K562 (cell line): ENCODE measurements around the gene USP20. TPM values are rescaled to one million over a fixed set of nuclear protein-coding genes. Genes with fewer than 3 reads are reported as not detected.

Experiments
- BRD4 ChIP-seq: fragments of 200-600 bp; sonication (generic); IDR thresholded peaks from 2 replicates; pipeline ENCODE4 v1.6.1; 2017; ENCODE audit warnings: inconsistent platforms
- CLOCK ChIP-seq: fragments of 250-450 bp; sonication (Bioruptor Pico); IDR thresholded peaks from 2 replicates; pipeline ENCODE4 v1.4.0; 2020; ENCODE audit warnings: mild to moderate bottlenecking, moderate library complexity, borderline replicate concordance
- DEAF1 ChIP-seq: fragments of 450-650 bp; formaldehyde crosslinking; IDR thresholded peaks from 2 replicates; pipeline ENCODE4 v1.4.0; 2020; ENCODE audit warnings: mild to moderate bottlenecking, moderate library complexity
- ERF ChIP-seq: fragments of 450-650 bp; formaldehyde crosslinking; IDR thresholded peaks from 2 replicates; pipeline ENCODE4 v1.4.0; 2020; ENCODE audit warnings: mild to moderate bottlenecking, mixed read lengths
- ETV1 ChIP-seq: fragments of 450-650 bp; conservative IDR thresholded peaks from 2 replicates; pipeline ENCODE4 v1.6.1; 2016; ENCODE audit warnings: missing genetic modification characterization, control low read depth, low read depth, missing compliant biosample characterization
- FOXP4 ChIP-seq: sonication (generic); formaldehyde crosslinking; IDR thresholded peaks from 2 replicates; pipeline ENCODE4 v1.8.0; 2022; ENCODE audit warnings: mild to moderate bottlenecking, missing genetic modification reagents, borderline replicate concordance
- HCFC1 ChIP-seq: IDR thresholded peaks from 2 replicates; pipeline ENCODE4 v1.6.1; 2012; ENCODE audit warnings: low read depth, low read length, improper control_type of control experiment
- POLR2AphosphoS2 ChIP-seq: IDR thresholded peaks from 2 replicates; pipeline ENCODE4 v1.6.1; 2012; ENCODE audit warnings: low read length, improper control_type of control experiment
- RBBP5 ChIP-seq: fragments of 200-600 bp; sonication (generic); IDR thresholded peaks from 2 replicates; pipeline ENCODE4 v1.6.1; 2012; ENCODE audit warnings: borderline replicate concordance, mild to moderate bottlenecking, low read length, control low read depth, inconsistent platforms; ENCODE audit not compliant: insufficient read depth, poor library complexity, severe bottlenecking
- SPI1 ChIP-seq: IDR thresholded peaks from 2 replicates; pipeline ENCODE4 v1.6.1; 2011; ENCODE audit warnings: low read depth, low read length, control low read depth, borderline replicate concordance
- THRB ChIP-seq: fragments of 450-650 bp; formaldehyde crosslinking; conservative IDR thresholded peaks from 2 replicates; pipeline ENCODE4 v1.4.0; 2022; ENCODE audit warnings: mild to moderate bottlenecking, missing genetic modification characterization
- ZFP30 ChIP-seq: fragments of 250-450 bp; sonication (Bioruptor Pico); IDR thresholded peaks from 2 replicates; pipeline ENCODE4 v1.8.0; 2022; ENCODE audit warnings: moderate library complexity, mild to moderate bottlenecking, inconsistent platforms, borderline replicate concordance
- ZNF354B ChIP-seq: fragments of 250-450 bp; sonication (Bioruptor Pico); IDR thresholded peaks from 2 replicates; pipeline ENCODE4 v1.4.0; 2020
- ZNF384 ChIP-seq: IDR thresholded peaks from 2 replicates; pipeline ENCODE4 v1.6.1; 2012; ENCODE audit warnings: low read depth, low read length, improper control_type of control experiment
- ZNF445 ChIP-seq: fragments of 250-450 bp; sonication (Bioruptor Pico); IDR thresholded peaks from 2 replicates; pipeline ENCODE4 v1.4.0; 2020; ENCODE audit warnings: low read depth, mild to moderate bottlenecking, moderate library complexity
- ZNF696 ChIP-seq: fragments of 250-450 bp; sonication (Bioruptor Pico); conservative IDR thresholded peaks from 2 replicates; pipeline ENCODE4 v1.4.0; 2020; ENCODE audit warnings: mild to moderate bottlenecking, moderate library complexity
- ZNF785 ChIP-seq: fragments of 250-450 bp; sonication (Bioruptor Pico); IDR thresholded peaks from 2 replicates; pipeline ENCODE4 v1.4.0; 2020; ENCODE audit warnings: mild to moderate bottlenecking
- polyA plus RNA-seq, 8 experiments: library from polyadenylated mRNA; depleted of rRNA in 4 of 8; stranded (reverse) in 5 of 8; unstranded in 3 of 8; fragments of >200 nt; fragmentation: Nextera tagmentation in 2 of 8; fragmentation: Illumina TruSeq in 1 of 8; extraction: Ambion mirVana in 2 of 8; extraction: Trizol in 1 of 8; gene quantifications; 2 replicates each; pipeline versions ENCODE4 v1.2.1 to v1.2.3, GENCODE V29; 2011 to 2014; ENCODE audit warnings: inconsistent platforms in 1 of 8, missing spikeins in 1 of 8
- total RNA-seq, 7 experiments: library from RNA; depleted of rRNA in 6 of 7; stranded (reverse); fragments of >200 nt in 6 of 7; fragmentation: Illumina TruSeq in 2 of 7; extraction: Trizol in 2 of 7; gene quantifications; 2 replicates each; pipeline versions ENCODE4 v1.2.1 to v1.2.3, GENCODE V29; 2011 to 2021; ENCODE audit warnings: low replicate concordance in 1 of 7
- TF ChIP-seq, protein P1 (sequence below): fragments of 250-450 bp; sonication (Bioruptor Pico); IDR thresholded peaks from 2 replicates; pipeline ENCODE4 v1.8.0; 2021; ENCODE audit warnings: borderline replicate concordance, mild to moderate bottlenecking, moderate library complexity; ENCODE audit not compliant: poor library complexity, severe bottlenecking

The USP20 gene
- total and polyA plus RNA-seq, 9 of the 15 experiments (the other 6 are each of a cell fraction or from before 2014, with no cell fraction given), result 1.9 to 136 (median 49.1) TPM

GRCh38 chr9:129884220-129885017, 49.2 kb downstream of the USP20 start (continued):
- TF ChIP-seq RBBP5 (peak; percentile 53), POLR2AphosphoS2 (peak; percentile 94), FOXP4 (no peak), ZFP30 (CRISPR knock-in tag) (0 out of 2 replicates have a peak, but pooled peaks have one; percentile 2), SPI1 (peak; percentile 94), HCFC1 (peak; percentile 60), ZNF696 (CRISPR knock-in tag) (0 out of 2 replicates have a peak, but pooled peaks have one; percentile 29), BRD4 (peak; percentile 60; the same call in 1 of the 2 replicates), ERF (CRISPR knock-in tag) (peak; percentile 90), ZNF785 (CRISPR knock-in tag) (no peak), ETV1 (tag) (peak; percentile 78), ZNF445 (CRISPR knock-in tag) (peak; percentile 64; the same call in 1 of the 2 replicates), CLOCK (CRISPR knock-in tag) (0 out of 2 replicates have a peak, but pooled peaks have one; percentile 19), ZNF384 (peak; percentile 13; the same call in 1 of the 2 replicates), ZNF354B (CRISPR knock-in tag) (peak; percentile 59; the same call in 1 of the 2 replicates), DEAF1 (peak; percentile 26; the same call in 1 of the 2 replicates), THRB (CRISPR knock-in tag) (0 out of 2 replicates have a peak, but pooled peaks have one; percentile 7)
- TF ChIP-seq, protein P1, sequence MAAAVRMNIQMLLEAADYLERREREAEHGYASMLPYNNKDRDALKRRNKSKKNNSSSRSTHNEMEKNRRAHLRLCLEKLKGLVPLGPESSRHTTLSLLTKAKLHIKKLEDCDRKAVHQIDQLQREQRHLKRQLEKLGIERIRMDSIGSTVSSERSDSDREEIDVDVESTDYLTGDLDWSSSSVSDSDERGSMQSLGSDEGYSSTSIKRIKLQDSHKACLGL (CRISPR knock-in tag), result no peak
